ENCODE measurements around the gene NEK6.

NEK6 gene

DNA sequence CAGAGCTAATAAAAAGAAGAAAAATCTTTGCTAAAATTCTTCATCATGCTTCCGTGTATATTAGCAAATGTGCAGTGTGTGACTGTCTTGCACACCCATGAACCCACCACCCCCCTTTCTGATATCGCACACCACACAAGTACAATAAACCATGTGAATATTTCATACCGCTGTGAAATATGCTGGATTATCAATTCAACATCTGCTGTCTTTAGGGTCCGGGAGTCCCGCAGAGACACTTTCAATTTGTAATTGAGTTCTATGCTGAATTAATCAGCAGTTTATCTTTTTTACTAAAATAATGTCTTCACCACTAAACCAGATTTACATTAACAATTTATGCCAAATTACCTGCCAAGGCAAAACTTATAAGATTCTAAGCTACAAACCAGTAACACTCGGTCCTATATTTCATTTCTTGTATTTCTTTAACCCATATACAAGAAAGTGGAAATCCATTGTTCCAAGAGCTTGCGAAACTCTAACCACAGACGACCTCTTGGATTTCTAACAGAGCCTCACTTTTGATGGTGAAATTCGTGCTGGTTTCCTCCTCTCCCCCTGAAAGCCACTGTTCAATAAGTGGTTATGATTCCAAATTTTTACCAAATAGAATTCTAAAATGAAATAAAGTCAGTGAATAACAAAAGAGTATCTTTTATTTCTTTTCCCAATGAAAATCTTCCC, 113.3 kb downstream of the NEK6 start:
- no peak overlapping the region for H3K4me3 ChIP-seq (ENCODE audit: low read depth, low read length)
- TF ChIP-seq, protein P1, sequence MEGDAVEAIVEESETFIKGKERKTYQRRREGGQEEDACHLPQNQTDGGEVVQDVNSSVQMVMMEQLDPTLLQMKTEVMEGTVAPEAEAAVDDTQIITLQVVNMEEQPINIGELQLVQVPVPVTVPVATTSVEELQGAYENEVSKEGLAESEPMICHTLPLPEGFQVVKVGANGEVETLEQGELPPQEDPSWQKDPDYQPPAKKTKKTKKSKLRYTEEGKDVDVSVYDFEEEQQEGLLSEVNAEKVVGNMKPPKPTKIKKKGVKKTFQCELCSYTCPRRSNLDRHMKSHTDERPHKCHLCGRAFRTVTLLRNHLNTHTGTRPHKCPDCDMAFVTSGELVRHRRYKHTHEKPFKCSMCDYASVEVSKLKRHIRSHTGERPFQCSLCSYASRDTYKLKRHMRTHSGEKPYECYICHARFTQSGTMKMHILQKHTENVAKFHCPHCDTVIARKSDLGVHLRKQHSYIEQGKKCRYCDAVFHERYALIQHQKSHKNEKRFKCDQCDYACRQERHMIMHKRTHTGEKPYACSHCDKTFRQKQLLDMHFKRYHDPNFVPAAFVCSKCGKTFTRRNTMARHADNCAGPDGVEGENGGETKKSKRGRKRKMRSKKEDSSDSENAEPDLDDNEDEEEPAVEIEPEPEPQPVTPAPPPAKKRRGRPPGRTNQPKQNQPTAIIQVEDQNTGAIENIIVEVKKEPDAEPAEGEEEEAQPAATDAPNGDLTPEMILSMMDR (IDR thresholded peaks at IDR 0.05; ENCODE audit: insufficient read depth, low read depth, low read length, missing control alignments): no peak
- no peak for DNase-seq (ENCODE audit: low read depth)

DNA sequence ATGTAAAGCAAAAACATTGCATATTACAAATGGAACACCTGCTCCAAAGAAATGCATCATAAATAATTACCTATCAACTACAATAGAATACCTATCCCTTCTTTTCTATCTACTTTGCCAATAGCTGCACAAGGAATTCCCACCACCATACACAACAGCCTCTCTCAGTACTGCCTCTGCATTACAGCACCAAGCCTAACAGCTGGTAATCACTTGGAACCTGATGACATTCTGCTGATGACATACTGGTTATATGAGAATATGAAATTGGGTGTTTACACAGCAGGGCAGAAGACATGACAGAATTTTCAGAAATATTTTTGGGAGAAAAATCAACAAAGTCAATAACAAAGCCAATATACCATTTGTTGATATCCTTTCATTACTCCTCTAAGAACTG, 114.3 kb downstream of the NEK6 start:
- TF ChIP-seq, protein P1 (IDR thresholded peaks at IDR 0.05; ENCODE audit: insufficient read depth, low read depth, low read length, missing control alignments): no peak
- H3K4me3 ChIP-seq (ENCODE audit: low read depth, low read length): no peak overlapping the region
- no peak for DNase-seq (ENCODE audit: low read depth)

DNA sequence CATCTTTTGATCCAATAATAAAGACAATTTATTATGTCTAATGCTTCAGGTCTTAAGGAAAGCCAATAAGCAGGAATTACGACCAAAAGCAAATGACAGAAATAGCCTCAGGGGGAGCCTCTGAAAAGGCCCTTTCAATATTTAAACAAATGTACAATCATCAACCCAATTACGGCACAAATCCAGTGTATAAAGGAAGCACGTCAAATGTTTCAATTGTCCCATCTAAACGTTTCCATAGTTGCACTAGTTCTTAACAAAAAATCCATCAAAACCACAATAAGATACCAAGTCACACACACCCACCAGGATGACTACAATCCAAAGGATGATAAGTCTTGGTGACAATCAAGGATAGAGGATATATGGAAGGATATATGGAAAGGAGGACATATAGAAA, 115.6 kb downstream of the NEK6 start:
- no peak overlapping the region for H3K4me3 ChIP-seq (ENCODE audit: low read depth, low read length)
- TF ChIP-seq, protein P1 (IDR thresholded peaks at IDR 0.05; ENCODE audit: insufficient read depth, low read depth, low read length, missing control alignments): no peak
- DNase-seq (ENCODE audit: low read depth): no peak

DNA sequence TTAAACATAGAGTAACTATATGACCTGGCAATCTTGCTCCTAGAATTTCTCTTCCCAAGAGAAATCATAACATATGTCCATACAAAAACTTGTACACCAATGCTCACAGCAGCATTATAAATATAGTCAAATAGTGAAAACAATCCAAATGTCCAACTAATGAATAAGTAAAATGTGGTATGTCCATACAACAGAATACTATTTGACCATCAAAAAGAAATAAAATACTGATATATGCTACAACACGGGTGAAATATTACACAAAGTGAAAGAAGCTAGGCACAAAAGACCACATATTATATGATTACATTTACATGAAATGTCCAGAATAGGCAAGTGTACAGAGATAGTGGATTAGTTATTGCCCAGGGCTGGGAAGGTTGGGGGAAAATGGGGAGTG, 116.1 kb downstream of the NEK6 start:
- TF ChIP-seq, protein P1 (IDR thresholded peaks at IDR 0.05; ENCODE audit: insufficient read depth, low read depth, low read length, missing control alignments): no peak
- no peak for DNase-seq (ENCODE audit: low read depth)
- H3K4me3 ChIP-seq (ENCODE audit: low read depth, low read length): no peak overlapping the region

DNA sequence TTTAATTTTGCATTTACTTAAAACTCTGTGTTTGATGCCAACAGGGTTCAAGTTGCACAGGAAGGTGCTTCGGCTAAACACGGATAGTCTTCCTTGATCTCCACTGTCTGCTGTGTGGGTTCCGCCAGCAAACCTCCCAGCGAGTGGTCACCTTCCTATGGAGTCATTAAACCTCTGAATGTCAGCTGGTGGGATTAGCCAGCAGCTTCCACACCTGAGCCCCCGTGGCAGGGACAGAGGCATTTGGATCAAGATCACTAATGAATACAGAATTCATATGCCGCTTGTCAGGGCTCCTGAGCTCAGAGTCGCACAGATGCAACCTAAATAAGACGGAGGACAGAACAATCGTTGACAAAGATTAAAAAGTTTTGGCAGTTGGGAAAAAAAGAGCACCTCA, 118.0 kb downstream of the NEK6 start:
- no peak for DNase-seq (ENCODE audit: low read depth)
- no peak overlapping the region for H3K4me3 ChIP-seq (ENCODE audit: low read depth, low read length)
- TF ChIP-seq, protein P1 (IDR thresholded peaks at IDR 0.05; ENCODE audit: insufficient read depth, low read depth, low read length, missing control alignments): no peak

DNA sequence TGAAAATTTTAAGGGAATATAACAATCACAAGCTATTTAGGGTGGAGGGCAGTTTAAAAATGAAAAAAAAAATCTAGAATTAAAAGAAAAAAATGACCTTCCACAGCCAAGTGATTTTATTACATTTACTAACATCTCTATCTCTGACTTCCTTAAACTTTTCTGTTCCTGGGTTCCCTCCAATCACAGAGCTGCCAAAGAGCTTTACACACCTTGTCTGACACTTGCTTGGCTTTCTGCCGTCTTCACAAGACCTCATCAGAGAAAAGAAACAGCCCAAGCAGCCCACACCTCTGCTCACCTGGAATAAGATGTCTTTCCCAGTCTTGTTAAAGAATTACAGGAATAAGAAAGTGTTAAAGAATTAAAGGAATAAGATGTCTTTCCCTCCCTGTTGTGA, 118.6 kb downstream of the NEK6 start:
- no peak overlapping the region for H3K4me3 ChIP-seq (ENCODE audit: low read depth, low read length)
- TF ChIP-seq, protein P1 (IDR thresholded peaks at IDR 0.05; ENCODE audit: insufficient read depth, low read depth, low read length, missing control alignments): no peak
- DNase-seq (ENCODE audit: low read depth): no peak

Measured in GM12865 (cell line).